ENCODE data around the gene RAB11FIP4. TPM values are rescaled to one million over a fixed set of nuclear protein-coding genes. Genes with fewer than 3 reads are reported as not detected.
A peak's percentile ranks its signal among the peaks of the same experiment; 100 is the strongest.
"Not testable (repeated sequence)": the region's sequence is repeated elsewhere in the genome, so short reads cannot be mapped to it uniquely, and the experiment has no call there.

The RAB11FIP4 gene
- total RNA-seq, result 10 to 100 TPM in 3 of 4 donors, 1 to 10 TPM in 1; 9.9 to 23.6 (median 16.1) TPM

GRCh38 chr17:31391496-31391949 is at the start of gene RAB11FIP4:
Gene RAB11FIP4, plus strand, starts transcription at chr17:31391675. Its CDS starts 178 bp downstream, at chr17:31391853.
- WGBS, 2 donors, result 0% methylated on average over 5 of the region's 69 CpGs; no CpG with 5 or more reads in 1 of the 2 donors
- Histone ChIP-seq H3K27ac (no peak within 1 kb of the TSS), H3K9me3 (no peaks in the 10 kb centered on the region), H3K4me3 (peak within 1 kb of the TSS; percentile 31 to 71 (median 44)), H3K4me1 (peaks cover 11 to 37% (median 15%) of the 10 kb centered on the region in 3 donors), H3K36me3 (no peaks in the 10 kb centered on the region), H3K27me3 (peaks cover 0 to 70% (median 6%) of the 10 kb centered on the region in 4 donors)
- intact Hi-C loops (cut with DNase I), result no loop called here
- TF ChIP-seq POLR2A (IDR thresholded peaks at IDR 0.05) (no peak), CTCF (IDR thresholded peaks at IDR 0.05) (no peak)
- DNase-seq, result no peak

GRCh38 chr17:31345191-31345747 is 46.2 kb upstream of the RAB11FIP4 start:
- H3K36me3 ChIP-seq, result peaks cover 0 to 60% (median 0%) of the 10 kb centered on the region in 3 donors
- H3K9me3 ChIP-seq; intact Hi-C loops (cut with DNase I); H3K27me3 ChIP-seq; DNase-seq; H3K4me3 ChIP-seq; H3K4me1 ChIP-seq; H3K27ac ChIP-seq: not testable (repeated sequence)
- WGBS, 2 donors, result 79 to 98% methylated on average over 5 to 7 of the region's 34 CpGs

GRCh38 chr17:31349454-31349853 is 42.0 kb upstream of the RAB11FIP4 start:
- Histone ChIP-seq H3K36me3 (peaks cover 0 to 65% (median 5%) of the 10 kb centered on the region in 3 donors), H3K27ac (no peak overlapping the region), H3K4me1 (no peaks in the 10 kb centered on the region), H3K27me3 (no peaks in the 10 kb centered on the region), H3K9me3 (no peaks in the 10 kb centered on the region), H3K4me3 (no peak overlapping the region)
- no peak for DNase-seq
- TF ChIP-seq POLR2A (IDR thresholded peaks at IDR 0.05), result no peak
- no peak for TF ChIP-seq CTCF (IDR thresholded peaks at IDR 0.05)
- intact Hi-C loops (cut with DNase I), result no loop called here

GRCh38 chr17:31355935-31356334 is 35.5 kb upstream of the RAB11FIP4 start:
- no peaks in the 10 kb centered on the region for H3K4me1 ChIP-seq
- H3K27me3 ChIP-seq, result no peaks in the 10 kb centered on the region
- TF ChIP-seq CTCF (IDR thresholded peaks at IDR 0.05), result no peak
- no peak for TF ChIP-seq POLR2A (IDR thresholded peaks at IDR 0.05)
- intact Hi-C loops (cut with DNase I), result no loop called here
- no peaks in the 10 kb centered on the region for H3K9me3 ChIP-seq
- H3K4me3 ChIP-seq, result no peak overlapping the region
- 57 to 61% methylated on average over 1 of the region's 1 CpG for WGBS, 2 donors
- no peak for DNase-seq
- H3K27ac ChIP-seq, result no peak overlapping the region
- peaks cover 0 to 90% (median 15%) of the 10 kb centered on the region in 3 donors for H3K36me3 ChIP-seq

- Histone ChIP-seq H3K4me1 (no peaks in the 10 kb centered on the region), H3K27me3 (no peaks in the 10 kb centered on the region), H3K4me3 (no peak overlapping the region), H3K27ac (no peak overlapping the region), H3K9me3 (no peaks in the 10 kb centered on the region), H3K36me3 (peaks cover 0 to 87% (median 14%) of the 10 kb centered on the region in 3 donors)
- intact Hi-C loops (cut with DNase I), result no loop called here
- WGBS, 2 donors, result 52 to 74% methylated on average over 2 of the region's 2 CpGs
- DNase-seq, result no peak
- TF ChIP-seq POLR2A (IDR thresholded peaks at IDR 0.05), result no peak
- TF ChIP-seq CTCF (IDR thresholded peaks at IDR 0.05), result no peak
Observed at GRCh38 chr17:31357091-31357490, 34.4 kb upstream of the RAB11FIP4 start.
